ENCODE results near the gene FOSL2.

The FOSL2 gene

GRCh38 chr2:28463893-28464292 lies 71.2 kb downstream of the FOSL2 start:
- H3K4me1 ChIP-seq (ENCODE audit: insufficient read depth, low read length), result no peaks in the 10 kb centered on the region
- H3K27me3 ChIP-seq (ENCODE audit: control insufficient read depth in 1 of 2, insufficient read depth in 2 of 2, low read length in 2 of 2), result no peaks in the 10 kb centered on the region
- H3K27ac ChIP-seq (ENCODE audit: low read depth, low read length), result no peak overlapping the region
- H3K9ac ChIP-seq (ENCODE audit: low read length), result no peak overlapping the region
- no peaks in the 10 kb centered on the region for H3K9me3 ChIP-seq (ENCODE audit: low read length)
- H3K36me3 ChIP-seq (ENCODE audit: insufficient read depth, low read length), result no peaks in the 10 kb centered on the region
- H3K4me3 ChIP-seq (ENCODE audit: low read depth in 1 of 2, low read length in 2 of 2), result no peak overlapping the region

DNA sequence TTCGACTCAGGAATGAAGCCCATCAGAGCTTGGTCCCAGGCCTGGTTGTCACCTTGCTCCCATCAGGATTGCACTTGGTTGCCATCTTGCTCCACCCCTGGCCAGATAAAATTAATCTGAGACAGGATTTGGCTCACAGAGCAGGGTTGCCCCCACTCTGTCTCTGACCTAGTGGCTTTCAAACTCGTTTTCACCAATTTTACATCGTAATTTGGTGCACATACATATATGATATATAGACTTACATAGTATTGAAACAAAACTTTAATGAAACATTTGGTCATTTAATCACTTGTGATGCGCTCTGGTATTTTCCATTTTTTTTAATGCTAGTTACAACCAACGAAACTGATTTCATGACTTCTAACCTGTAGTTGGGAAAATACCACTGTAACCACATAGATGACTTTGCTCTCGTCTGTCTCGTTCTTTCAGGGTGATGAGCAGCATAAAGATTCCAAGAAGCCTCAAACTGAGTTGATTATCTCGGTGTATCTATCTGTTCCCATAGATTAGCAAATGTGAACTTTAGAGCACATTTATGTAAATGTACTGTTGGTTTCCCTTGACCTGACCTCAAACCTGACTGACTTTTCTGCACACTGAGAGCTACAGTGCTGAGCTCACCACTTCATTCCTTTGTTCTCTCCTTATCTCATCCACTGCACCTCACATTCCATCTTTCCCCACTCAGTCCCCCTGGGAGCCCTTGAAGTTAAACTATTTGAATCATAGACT lies 72.7 kb downstream of the FOSL2 start:
- Histone ChIP-seq H3K36me3 (ENCODE audit: insufficient read depth, low read length) (no peaks in the 10 kb centered on the region), H3K4me1 (ENCODE audit: insufficient read depth, low read length) (no peaks in the 10 kb centered on the region), H3K9me3 (ENCODE audit: low read length) (no peaks in the 10 kb centered on the region), H3K4me3 (ENCODE audit: low read depth in 1 of 2, low read length in 2 of 2) (no peak overlapping the region), H3K27me3 (ENCODE audit: control insufficient read depth in 1 of 2, insufficient read depth in 2 of 2, low read length in 2 of 2) (no peaks in the 10 kb centered on the region), H3K9ac (ENCODE audit: low read length) (no peak overlapping the region), H3K27ac (ENCODE audit: low read depth, low read length) (no peak overlapping the region)
